Endothelial cell of umbilical vein (primary cell): Measurements from ENCODE around the gene DEDD. TPM values are rescaled to one million over a fixed set of nuclear protein-coding genes. Genes with fewer than 3 reads are reported as not detected.

Experiments
- BruUV-seq: library from RNA; stranded (reverse); fragments of 400-500 nt; replicated peaks from 2 replicates; lab custom pipeline; 2021; lab: Mats Ljungman, UMichigan
- CTCF ChIA-PET: fragments of 300-600, 350-600 bp; sonication (Branson Sonifier 250); formaldehyde crosslinking; loops from one replicate; lab custom pipeline; 2021; ENCODE audit warnings: antibody characterized with exemption, inconsistent platforms; lab: Charles Lee
- POLR2A ChIA-PET: fragments of 300-600, 350-600 bp; sonication (Branson Sonifier 250); formaldehyde crosslinking; loops from one replicate; lab custom pipeline; 2021; ENCODE audit warnings: antibody characterized with exemption, inconsistent platforms; lab: Charles Lee
- DNase-seq: peaks from one replicate; pipeline ENCODE4 v3.0.0-alpha.2; 2011; ENCODE audit warnings: low read depth, low spot score
- FAIRE-seq: peaks from 2 replicates; lab custom pipeline; 2011; peaks lifted over from hg19 to GRCh38; lab: Jason Lieb, UNC
- H2AFZ ChIP-seq: 2 replicates; pipeline ENCODE4 v1.6.0; 2012; ENCODE audit warnings: low read depth, low read length, control low read depth, inconsistent platforms
- H3K27ac ChIP-seq: 2 replicates; pipeline ENCODE4 v1.5.1; 2011; ENCODE audit warnings: low read depth, mild to moderate bottlenecking, control low read depth, low read length, moderate library complexity; ENCODE audit not compliant: insufficient read depth
- H3K27me3 ChIP-seq, 2 experiments: 2 replicates each; pipeline versions ENCODE4 v1.6.0 to v1.6.1; 2011; ENCODE audit warnings: low read length in 2 of 2, mixed read lengths in 1 of 2; ENCODE audit not compliant: control insufficient read depth in 2 of 2, insufficient read depth in 2 of 2
- H3K36me3 ChIP-seq, 2 experiments: 2 replicates in 1 of 2; 3 replicates in 1 of 2; pipeline ENCODE4 v1.5.1; 2011; ENCODE audit warnings: low read length in 2 of 2, mild to moderate bottlenecking in 1 of 2, moderate library complexity in 1 of 2; ENCODE audit not compliant: control insufficient read depth in 2 of 2, insufficient read depth in 2 of 2; ENCODE audit errors: extremely low read depth in 1 of 2
- H3K4me1 ChIP-seq: 3 replicates; pipeline ENCODE4 v1.5.1; 2011; ENCODE audit warnings: mild to moderate bottlenecking, low read length; ENCODE audit not compliant: control insufficient read depth, insufficient read depth; ENCODE audit errors: extremely low read depth
- H3K4me2 ChIP-seq: 2 replicates; pipeline ENCODE4 v1.6.1; 2011; ENCODE audit warnings: low read length, control low read depth, mixed read lengths; ENCODE audit not compliant: insufficient read depth
- H3K4me3 ChIP-seq, 3 experiments: fragments of 200-600 bp in 1 of 3; sonication (generic), shearing (Covaris generic) in 1 of 3; replicated peaks in 1 of 3; 2 replicates each; pipeline ENCODE4 v1.5.1; 2011 to 2016; ENCODE audit warnings: control low read depth in 3 of 3, low read length in 3 of 3, mild to moderate bottlenecking in 2 of 3, inconsistent platforms in 1 of 3, low read depth in 1 of 3, moderate library complexity in 1 of 3; ENCODE audit not compliant: insufficient read depth in 1 of 3
- H3K79me2 ChIP-seq: 2 replicates; pipeline ENCODE4 v1.6.0; 2012; ENCODE audit warnings: low read length, inconsistent platforms; ENCODE audit not compliant: control insufficient read depth, insufficient read depth
- H3K9ac ChIP-seq: replicated peaks from 2 replicates; pipeline ENCODE3; 2011; ENCODE audit warnings: low read length, control low read depth; ENCODE audit not compliant: insufficient read depth; ENCODE audit errors: extremely low read depth
- H3K9me1 ChIP-seq: replicated peaks from 3 replicates; pipeline ENCODE4 v1.6.0; 2011; ENCODE audit warnings: mild to moderate bottlenecking, low read length; ENCODE audit not compliant: control insufficient read depth, insufficient read depth; ENCODE audit errors: extremely low read depth
- H3K9me3 ChIP-seq: replicated peaks from 2 replicates; pipeline ENCODE4 v1.5.1; 2012; ENCODE audit warnings: low read length, inconsistent platforms; ENCODE audit not compliant: control insufficient read depth, insufficient read depth
- H4K20me1 ChIP-seq: replicated peaks from 2 replicates; pipeline ENCODE3; 2011; ENCODE audit warnings: mild to moderate bottlenecking, low read length; ENCODE audit not compliant: control insufficient read depth, insufficient read depth; ENCODE audit errors: extremely low read depth
- EZH2 ChIP-seq: IDR thresholded peaks from 2 replicates; pipeline ENCODE4 v1.6.1; 2012; ENCODE audit warnings: borderline replicate concordance, low read depth, mild to moderate bottlenecking, moderate library complexity, low read length, inconsistent platforms; ENCODE audit not compliant: severe bottlenecking
- FOS ChIP-seq: IDR thresholded peaks from 2 replicates; pipeline ENCODE4 v1.6.1; 2011; ENCODE audit warnings: mild to moderate bottlenecking, low read length, moderate library complexity, borderline replicate concordance; ENCODE audit not compliant: insufficient read depth
- GATA2 ChIP-seq: IDR thresholded peaks from 2 replicates; pipeline ENCODE4 v1.7.0; 2011; ENCODE audit warnings: low read depth, mild to moderate bottlenecking, moderate library complexity, mixed read lengths, low read length; ENCODE audit not compliant: insufficient read length, insufficient read depth
- JUN ChIP-seq: IDR thresholded peaks from 2 replicates; pipeline ENCODE4 v1.6.1; 2011; ENCODE audit warnings: borderline replicate concordance, low read depth; ENCODE audit not compliant: insufficient read length, insufficient read depth
- MAX ChIP-seq: IDR thresholded peaks from 2 replicates; pipeline ENCODE4 v1.6.1; 2011; ENCODE audit not compliant: insufficient read depth, insufficient read length
- MYC ChIP-seq: IDR thresholded peaks from one replicate; pipeline ENCODE4 v1.6.1; 2011; ENCODE audit warnings: mild to moderate bottlenecking, low read depth, low read length
- POLR2A ChIP-seq: IDR thresholded peaks from 2 replicates; pipeline ENCODE4 v1.6.1; 2012; ENCODE audit warnings: low read depth, mild to moderate bottlenecking, control low read depth, low read length
- POLR2AphosphoS5 ChIP-seq: IDR thresholded peaks from 2 replicates; pipeline ENCODE4 v1.6.1; 2012; ENCODE audit warnings: low read depth, mild to moderate bottlenecking, control low read depth, low read length, moderate library complexity; ENCODE audit not compliant: insufficient read depth
- dilution Hi-C: fragments of 300-500 bp; cut with MboI; formaldehyde crosslinking; loops from one replicate; pipeline ENCODE4 v1.15.0; 2019; ENCODE audit warnings: low sequenced_read_pairs; ENCODE audit not compliant: extremely low pct_ligation_motif_present
- intact Hi-C: fragments of 100-400 bp; cut with micrococcal nuclease; formaldehyde crosslinking; loops from one replicate; pipeline ENCODE4 v1.10.0; 2022
- polyA plus RNA-seq, 4 experiments: library from polyadenylated mRNA; depleted of rRNA in 3 of 4; stranded (reverse) in 3 of 4; unstranded in 1 of 4; fragments of >200 nt; gene quantifications; 2 replicates each; pipeline versions ENCODE4 v1.2.1 to v1.2.3, GENCODE V29; 2011 to 2012; ENCODE audit warnings: missing spikeins in 1 of 4
- total RNA-seq: library from RNA; stranded (reverse); gene quantifications from 2 replicates; pipeline ENCODE4 v1.2.3, GENCODE V29; 2021
- TF ChIP-seq, protein P1 (sequence below), 2 donors: IDR thresholded peaks; 1 replicate in 1 of 2; 2 replicates in 1 of 2; pipeline ENCODE4 v1.5.1; 2011; ENCODE audit warnings: low read length in 2 of 2, mild to moderate bottlenecking in 2 of 2, moderate library complexity in 2 of 2, control low read depth in 1 of 2, inconsistent platforms in 1 of 2, low read depth in 1 of 2; ENCODE audit not compliant: insufficient read depth in 1 of 2; ENCODE audit errors: extremely low read depth in 1 of 2

DEDD gene
- total and polyA plus RNA-seq, 2 donors (not counting 3 experiments of a cell fraction or from before 2014, with no cell fraction given), result 50.2 to 78.3 TPM

- ChIA-PET CTCF (interaction anchor here (1.1 kb wide), 1 partner anchor 15 kb away, joined by 3 read pairs; the partner anchor contains the start of gene KLHDC9), POLR2A (no interaction called here)
- dilution Hi-C loops (no loop called here), intact Hi-C loops (no loop called here)
- Histone ChIP-seq H3K79me2 (no peaks in the 10 kb centered on the region), H3K9me3 (no peaks in the 10 kb centered on the region), H3K9ac (no peak overlapping the region), H3K36me3 (no peaks in the 10 kb centered on the region), H3K9me1 (no peaks in the 10 kb centered on the region), H2AFZ (no peak overlapping the region), H3K4me3 (no peak overlapping the region), H3K27ac (no peak overlapping the region), H3K4me2 (no peak overlapping the region), H4K20me1 (no peaks in the 10 kb centered on the region), H3K4me1 (no peaks in the 10 kb centered on the region), H3K27me3 (no peaks in the 10 kb centered on the region)
- no peak for DNase-seq
- TF ChIP-seq MAX, result no peak
- TF ChIP-seq EZH2, result no peak
- TF ChIP-seq FOS, result no peak
- no peak for TF ChIP-seq POLR2A
- no peak for TF ChIP-seq JUN
- TF ChIP-seq, protein P1, sequence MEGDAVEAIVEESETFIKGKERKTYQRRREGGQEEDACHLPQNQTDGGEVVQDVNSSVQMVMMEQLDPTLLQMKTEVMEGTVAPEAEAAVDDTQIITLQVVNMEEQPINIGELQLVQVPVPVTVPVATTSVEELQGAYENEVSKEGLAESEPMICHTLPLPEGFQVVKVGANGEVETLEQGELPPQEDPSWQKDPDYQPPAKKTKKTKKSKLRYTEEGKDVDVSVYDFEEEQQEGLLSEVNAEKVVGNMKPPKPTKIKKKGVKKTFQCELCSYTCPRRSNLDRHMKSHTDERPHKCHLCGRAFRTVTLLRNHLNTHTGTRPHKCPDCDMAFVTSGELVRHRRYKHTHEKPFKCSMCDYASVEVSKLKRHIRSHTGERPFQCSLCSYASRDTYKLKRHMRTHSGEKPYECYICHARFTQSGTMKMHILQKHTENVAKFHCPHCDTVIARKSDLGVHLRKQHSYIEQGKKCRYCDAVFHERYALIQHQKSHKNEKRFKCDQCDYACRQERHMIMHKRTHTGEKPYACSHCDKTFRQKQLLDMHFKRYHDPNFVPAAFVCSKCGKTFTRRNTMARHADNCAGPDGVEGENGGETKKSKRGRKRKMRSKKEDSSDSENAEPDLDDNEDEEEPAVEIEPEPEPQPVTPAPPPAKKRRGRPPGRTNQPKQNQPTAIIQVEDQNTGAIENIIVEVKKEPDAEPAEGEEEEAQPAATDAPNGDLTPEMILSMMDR (IDR thresholded peaks at IDR 0.05; ENCODE audit: extremely low read depth in 1 of 2, insufficient read depth in 1 of 2, low read depth in 1 of 2, low read length in 2 of 2), result no peak
- no peak for TF ChIP-seq GATA2
- no peak for TF ChIP-seq POLR2AphosphoS5
- TF ChIP-seq MYC, result no peak
- BruUV-seq, result no TSS peak
- FAIRE-seq, result no peak
These were observed 50.0 kb downstream of the DEDD start for GRCh38 chr1:161082483-161082882.
